PFSK-1 (cell line): Measurements from ENCODE around the gene G0S2.

ENCODE experiments used
- FOXP2 ChIP-seq: optimal IDR thresholded peaks from 2 replicates; pipeline ENCODE3; 2011; ENCODE audit warnings: borderline replicate concordance, control low read depth, inconsistent platforms; ENCODE audit not compliant: insufficient read depth; ENCODE audit errors: extremely low read length, extremely low read depth
- POLR2AphosphoS5 ChIP-seq: IDR thresholded peaks from 2 replicates; pipeline ENCODE4 v1.6.1; 2012; ENCODE audit warnings: low read depth, mild to moderate bottlenecking, control low read depth, low read length, moderate library complexity
- SIN3A ChIP-seq: IDR thresholded peaks from 2 replicates; pipeline ENCODE4 v1.6.1; 2012; ENCODE audit warnings: mild to moderate bottlenecking, low read length, moderate library complexity, borderline replicate concordance; ENCODE audit not compliant: insufficient read depth
- TAF1 ChIP-seq: IDR thresholded peaks from 2 replicates; pipeline ENCODE4 v1.6.1; 2012; ENCODE audit warnings: low read length, control low read depth, borderline replicate concordance; ENCODE audit not compliant: insufficient read depth
- TF ChIP-seq, protein P1 (sequence below), 2 experiments: IDR thresholded peaks; 2 replicates each; pipeline versions ENCODE4 v1.6.1 to v1.8.0; 2011 to 2012; ENCODE audit warnings: low read depth in 2 of 2, low read length in 2 of 2, control low read depth in 1 of 2, inconsistent platforms in 1 of 2, mild to moderate bottlenecking in 1 of 2, moderate library complexity in 1 of 2; ENCODE audit not compliant: insufficient read depth in 1 of 2

DNA sequence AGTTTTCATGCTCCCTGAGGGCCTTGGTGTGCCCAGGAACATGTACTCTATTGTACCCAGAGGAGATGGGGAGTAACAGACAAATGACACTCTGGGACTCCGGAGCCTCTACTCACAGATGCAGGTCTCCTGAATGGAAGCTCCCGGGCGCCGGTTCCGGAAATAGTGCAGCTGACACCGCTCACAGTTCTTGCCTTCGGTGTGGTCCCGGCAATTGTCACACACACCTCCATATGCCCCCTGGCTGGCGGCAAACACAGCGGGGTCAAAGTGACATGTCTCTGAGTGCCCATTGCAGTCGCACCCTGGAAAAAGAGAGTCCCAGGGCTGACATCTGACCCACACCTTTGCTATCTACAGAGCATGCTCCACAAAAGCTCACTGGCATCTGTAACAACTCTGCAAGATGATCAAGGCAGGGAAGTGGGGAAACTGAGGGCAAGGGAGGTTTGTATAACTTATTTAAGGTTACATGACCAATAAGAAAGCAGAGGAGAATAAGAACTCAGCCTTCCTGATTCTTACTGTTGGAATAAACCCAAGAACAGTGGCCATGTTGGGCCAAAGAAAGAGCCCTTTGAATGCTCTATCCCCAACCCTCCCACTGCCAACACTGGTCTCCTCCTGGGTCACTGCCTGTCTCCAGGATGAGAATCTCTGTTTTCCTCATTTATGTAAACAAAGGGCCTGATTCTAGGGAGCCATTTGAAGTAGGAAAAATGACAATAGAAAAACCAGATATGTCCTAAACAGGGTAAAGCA lies 45.4 kb upstream of the G0S2 start:
- TF ChIP-seq SIN3A (no peak), TAF1 (no peak), POLR2AphosphoS5 (no peak), FOXP2 (no peak)
- TF ChIP-seq, protein P1, sequence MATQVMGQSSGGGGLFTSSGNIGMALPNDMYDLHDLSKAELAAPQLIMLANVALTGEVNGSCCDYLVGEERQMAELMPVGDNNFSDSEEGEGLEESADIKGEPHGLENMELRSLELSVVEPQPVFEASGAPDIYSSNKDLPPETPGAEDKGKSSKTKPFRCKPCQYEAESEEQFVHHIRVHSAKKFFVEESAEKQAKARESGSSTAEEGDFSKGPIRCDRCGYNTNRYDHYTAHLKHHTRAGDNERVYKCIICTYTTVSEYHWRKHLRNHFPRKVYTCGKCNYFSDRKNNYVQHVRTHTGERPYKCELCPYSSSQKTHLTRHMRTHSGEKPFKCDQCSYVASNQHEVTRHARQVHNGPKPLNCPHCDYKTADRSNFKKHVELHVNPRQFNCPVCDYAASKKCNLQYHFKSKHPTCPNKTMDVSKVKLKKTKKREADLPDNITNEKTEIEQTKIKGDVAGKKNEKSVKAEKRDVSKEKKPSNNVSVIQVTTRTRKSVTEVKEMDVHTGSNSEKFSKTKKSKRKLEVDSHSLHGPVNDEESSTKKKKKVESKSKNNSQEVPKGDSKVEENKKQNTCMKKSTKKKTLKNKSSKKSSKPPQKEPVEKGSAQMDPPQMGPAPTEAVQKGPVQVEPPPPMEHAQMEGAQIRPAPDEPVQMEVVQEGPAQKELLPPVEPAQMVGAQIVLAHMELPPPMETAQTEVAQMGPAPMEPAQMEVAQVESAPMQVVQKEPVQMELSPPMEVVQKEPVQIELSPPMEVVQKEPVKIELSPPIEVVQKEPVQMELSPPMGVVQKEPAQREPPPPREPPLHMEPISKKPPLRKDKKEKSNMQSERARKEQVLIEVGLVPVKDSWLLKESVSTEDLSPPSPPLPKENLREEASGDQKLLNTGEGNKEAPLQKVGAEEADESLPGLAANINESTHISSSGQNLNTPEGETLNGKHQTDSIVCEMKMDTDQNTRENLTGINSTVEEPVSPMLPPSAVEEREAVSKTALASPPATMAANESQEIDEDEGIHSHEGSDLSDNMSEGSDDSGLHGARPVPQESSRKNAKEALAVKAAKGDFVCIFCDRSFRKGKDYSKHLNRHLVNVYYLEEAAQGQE (IDR thresholded peaks at IDR 0.05; ENCODE audit: insufficient read depth in 1 of 2, low read depth in 2 of 2, low read length in 2 of 2): no peak
